Measurements from ENCODE around the gene ADH1C.

ADH1C gene

GRCh38 chr4:99315839-99316238 lies 36.7 kb downstream of the ADH1C start:
- no peak overlapping the region for H3K4me3 ChIP-seq (ENCODE audit: low read depth, low read length)
- no peak for TF ChIP-seq CTCF (IDR thresholded peaks at IDR 0.05; ENCODE audit: low read depth, low read length)

GRCh38 chr4:99314211-99314610 lies 38.3 kb downstream of the ADH1C start:
- H3K4me3 ChIP-seq (ENCODE audit: low read depth, low read length) = no peak overlapping the region
- no peak for TF ChIP-seq CTCF (IDR thresholded peaks at IDR 0.05; ENCODE audit: low read depth, low read length)

GRCh38 chr4:99310389-99310788 lies 42.2 kb downstream of the ADH1C start:
- H3K4me3 ChIP-seq (ENCODE audit: low read depth, low read length) = no peak overlapping the region
- TF ChIP-seq CTCF (IDR thresholded peaks at IDR 0.05; ENCODE audit: low read depth, low read length) = no peak

GRCh38 chr4:99305638-99306400 lies 46.7 kb downstream of the ADH1C start:
- no peak overlapping the region for H3K4me3 ChIP-seq (ENCODE audit: low read depth, low read length)
- no peak for TF ChIP-seq CTCF (IDR thresholded peaks at IDR 0.05; ENCODE audit: low read depth, low read length)

GRCh38 chr4:99301376-99302164 lies 51.0 kb downstream of the ADH1C start:
- TF ChIP-seq CTCF (IDR thresholded peaks at IDR 0.05; ENCODE audit: low read depth, low read length) = no peak
- H3K4me3 ChIP-seq (ENCODE audit: low read depth, low read length) = no peak overlapping the region

GRCh38 chr4:99300934-99301333 lies 51.6 kb downstream of the ADH1C start:
- TF ChIP-seq CTCF (IDR thresholded peaks at IDR 0.05; ENCODE audit: low read depth, low read length) = no peak

GRCh38 chr4:99293357-99293756 lies 59.2 kb downstream of the ADH1C start:
- H3K4me3 ChIP-seq (ENCODE audit: low read depth, low read length) = no peak overlapping the region
- TF ChIP-seq CTCF (IDR thresholded peaks at IDR 0.05; ENCODE audit: low read depth, low read length) = no peak

More at GRCh38 chr4:99300934-99301333, 51.6 kb downstream of the ADH1C start:
- H3K4me3 ChIP-seq (ENCODE audit: low read depth, low read length) = no peak overlapping the region
